Measurements from ENCODE around the gene ECE1.

- no peak for TF ChIP-seq POLR2A (IDR thresholded peaks at IDR 0.05)
- peak in 2 of 6 experiments; percentile 18 to 42 for TF ChIP-seq CTCF (IDR thresholded peaks at IDR 0.05)
Observed at GRCh38 chr1:21329209-21329844, 39.1 kb upstream of the ECE1 start.
